ENCODE data around the gene PPP2R3A.

The PPP2R3A gene

GRCh38 chr3:135994708-135995337, 29.3 kb downstream of the PPP2R3A start:
- DNase-seq (ENCODE audit: insufficient read length) (no peak), FAIRE-seq (no peak)
- TF ChIP-seq TAF1 (IDR thresholded peaks at IDR 0.05; ENCODE audit: borderline replicate concordance, low read depth, low read length) (no peak), POLR2A (IDR thresholded peaks at IDR 0.05; ENCODE audit: low read depth, low read length) (no peak), POLR2AphosphoS5 (IDR thresholded peaks at IDR 0.05; ENCODE audit: low read depth, low read length) (no peak)

GRCh38 chr3:135995766-135996165, 30.2 kb downstream of the PPP2R3A start:
- no peak for TF ChIP-seq TAF1 (IDR thresholded peaks at IDR 0.05; ENCODE audit: borderline replicate concordance, low read depth, low read length)
- TF ChIP-seq POLR2AphosphoS5 (IDR thresholded peaks at IDR 0.05; ENCODE audit: low read depth, low read length), result no peak
- TF ChIP-seq POLR2A (IDR thresholded peaks at IDR 0.05; ENCODE audit: low read depth, low read length), result no peak
- DNase-seq (ENCODE audit: insufficient read length), result no peak
- no peak for FAIRE-seq

GRCh38 chr3:135997554-135998320, 32.2 kb downstream of the PPP2R3A start:
- TF ChIP-seq TAF1 (IDR thresholded peaks at IDR 0.05; ENCODE audit: borderline replicate concordance, low read depth, low read length) (no peak), POLR2A (IDR thresholded peaks at IDR 0.05; ENCODE audit: low read depth, low read length) (no peak), POLR2AphosphoS5 (IDR thresholded peaks at IDR 0.05; ENCODE audit: low read depth, low read length) (no peak)
- FAIRE-seq (no peak), DNase-seq (ENCODE audit: insufficient read length) (no peak)

GRCh38 chr3:136008221-136008620, 42.7 kb downstream of the PPP2R3A start:
- DNase-seq (ENCODE audit: insufficient read length) (no peak), FAIRE-seq (no peak)
- no peak for TF ChIP-seq POLR2AphosphoS5 (IDR thresholded peaks at IDR 0.05; ENCODE audit: low read depth, low read length)
- no peak for TF ChIP-seq POLR2A (IDR thresholded peaks at IDR 0.05; ENCODE audit: low read depth, low read length)
- no peak for TF ChIP-seq TAF1 (IDR thresholded peaks at IDR 0.05; ENCODE audit: borderline replicate concordance, low read depth, low read length)

- TF ChIP-seq POLR2AphosphoS5 (IDR thresholded peaks at IDR 0.05; ENCODE audit: low read depth, low read length) (no peak), POLR2A (IDR thresholded peaks at IDR 0.05; ENCODE audit: low read depth, low read length) (no peak), TAF1 (IDR thresholded peaks at IDR 0.05; ENCODE audit: borderline replicate concordance, low read depth, low read length) (no peak)
- DNase-seq (ENCODE audit: insufficient read length) (no peak), FAIRE-seq (no peak)
Observed at GRCh38 chr3:136008732-136009470, 43.4 kb downstream of the PPP2R3A start.

GRCh38 chr3:136018876-136019275, 53.3 kb downstream of the PPP2R3A start:
- no peak for TF ChIP-seq POLR2AphosphoS5 (IDR thresholded peaks at IDR 0.05; ENCODE audit: low read depth, low read length)
- no peak for TF ChIP-seq POLR2A (IDR thresholded peaks at IDR 0.05; ENCODE audit: low read depth, low read length)
- TF ChIP-seq TAF1 (IDR thresholded peaks at IDR 0.05; ENCODE audit: borderline replicate concordance, low read depth, low read length), result no peak
- DNase-seq (ENCODE audit: insufficient read length) (no peak), FAIRE-seq (no peak)

GRCh38 chr3:136021803-136022202, 56.3 kb downstream of the PPP2R3A start:
- DNase-seq (ENCODE audit: insufficient read length) (no peak), FAIRE-seq (no peak)
- no peak for TF ChIP-seq POLR2A (IDR thresholded peaks at IDR 0.05; ENCODE audit: low read depth, low read length)
- TF ChIP-seq POLR2AphosphoS5 (IDR thresholded peaks at IDR 0.05; ENCODE audit: low read depth, low read length), result no peak
- no peak for TF ChIP-seq TAF1 (IDR thresholded peaks at IDR 0.05; ENCODE audit: borderline replicate concordance, low read depth, low read length)

GRCh38 chr3:136022529-136023263, 57.2 kb downstream of the PPP2R3A start:
- FAIRE-seq (no peak), DNase-seq (ENCODE audit: insufficient read length) (no peak)
- TF ChIP-seq TAF1 (IDR thresholded peaks at IDR 0.05; ENCODE audit: borderline replicate concordance, low read depth, low read length) (no peak), POLR2AphosphoS5 (IDR thresholded peaks at IDR 0.05; ENCODE audit: low read depth, low read length) (no peak), POLR2A (IDR thresholded peaks at IDR 0.05; ENCODE audit: low read depth, low read length) (no peak)

GRCh38 chr3:136023264-136023978, 57.9 kb downstream of the PPP2R3A start:
- no peak for DNase-seq (ENCODE audit: insufficient read length)
- TF ChIP-seq TAF1 (IDR thresholded peaks at IDR 0.05; ENCODE audit: borderline replicate concordance, low read depth, low read length) (no peak), POLR2A (IDR thresholded peaks at IDR 0.05; ENCODE audit: low read depth, low read length) (no peak), POLR2AphosphoS5 (IDR thresholded peaks at IDR 0.05; ENCODE audit: low read depth, low read length) (no peak)
- no peak for FAIRE-seq

- TF ChIP-seq TAF1 (IDR thresholded peaks at IDR 0.05; ENCODE audit: borderline replicate concordance, low read depth, low read length), result no peak
- no peak for TF ChIP-seq POLR2A (IDR thresholded peaks at IDR 0.05; ENCODE audit: low read depth, low read length)
- TF ChIP-seq POLR2AphosphoS5 (IDR thresholded peaks at IDR 0.05; ENCODE audit: low read depth, low read length), result no peak
- DNase-seq (ENCODE audit: insufficient read length) (no peak), FAIRE-seq (no peak)
Observed at GRCh38 chr3:136036306-136036705, 70.8 kb downstream of the PPP2R3A start.

Data from GM12892 (cell line).